ENCODE results near the gene PTPRN2.

The PTPRN2 gene

GRCh38 chr7:157652954-157653826 is 934.4 kb downstream of the PTPRN2 start:
- no peak for DNase-seq (ENCODE audit: low read depth in 2 of 2)

DNA sequence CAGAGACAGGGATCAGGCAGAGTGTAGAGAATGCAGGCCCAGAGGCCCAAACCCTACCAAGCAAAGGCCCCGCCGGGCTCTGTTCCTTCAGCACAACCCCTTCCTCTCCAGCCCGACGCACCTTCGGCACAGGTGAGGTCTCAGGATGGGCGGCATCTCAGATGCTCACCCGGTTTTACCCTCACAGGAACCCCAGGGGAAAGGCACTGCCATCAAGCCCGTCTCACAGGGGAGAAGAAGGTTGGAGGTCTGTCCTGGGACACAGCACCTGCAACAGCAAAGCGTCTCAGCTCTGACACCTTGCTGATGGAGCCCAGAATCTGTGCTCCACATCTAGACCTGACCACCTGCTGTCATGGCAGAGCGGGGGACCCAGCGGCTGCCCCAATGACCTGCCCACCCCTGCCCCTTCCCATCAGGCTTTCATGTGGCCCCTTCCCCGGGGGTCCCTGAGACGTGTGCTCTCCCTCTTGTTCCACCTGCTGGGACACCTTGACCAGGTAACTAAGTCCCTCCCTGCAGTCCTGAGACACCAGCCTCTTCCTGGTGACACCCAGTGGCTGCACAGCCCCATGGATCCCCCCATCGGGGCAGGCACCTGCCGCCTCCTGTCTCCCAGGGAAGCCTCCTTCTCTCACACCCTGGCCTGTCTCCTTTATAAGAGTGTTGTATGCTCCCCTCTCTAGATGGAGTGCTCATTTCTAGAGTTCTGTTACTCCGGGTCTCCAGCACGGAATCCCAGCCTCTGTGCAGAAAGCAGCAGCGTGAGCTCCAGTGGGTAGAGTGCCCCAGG is 935.3 kb downstream of the PTPRN2 start:
- DNase-seq (ENCODE audit: low read depth in 2 of 2) = no peak

- no peak for DNase-seq (ENCODE audit: low read depth in 2 of 2)
Observed at GRCh38 chr7:157651366-157652160, 936.1 kb downstream of the PTPRN2 start.

DNA sequence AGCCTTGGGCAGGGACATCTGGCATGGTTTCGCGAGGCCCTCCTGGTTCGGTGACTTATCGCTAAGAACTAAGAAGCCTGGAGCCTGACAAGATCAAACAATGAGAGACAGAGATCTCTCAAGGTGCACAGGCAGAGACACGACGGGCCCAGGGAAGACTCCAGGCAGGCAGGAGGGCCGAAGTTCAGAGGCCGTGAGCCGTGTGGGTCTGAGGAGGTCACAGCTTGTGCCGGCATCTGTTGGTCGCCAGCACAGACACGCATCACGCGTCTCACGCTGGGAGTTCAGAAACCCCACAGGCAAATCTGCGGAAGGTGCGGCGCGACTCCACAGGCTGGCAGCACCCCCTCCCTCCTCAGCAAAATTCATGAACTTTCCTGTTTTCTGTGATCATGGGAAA is 936.8 kb downstream of the PTPRN2 start:
- DNase-seq (ENCODE audit: low read depth in 2 of 2) = no peak

- DNase-seq (ENCODE audit: low read depth in 2 of 2) = no peak
Observed at GRCh38 chr7:157650131-157650631, 937.4 kb downstream of the PTPRN2 start.

DNA sequence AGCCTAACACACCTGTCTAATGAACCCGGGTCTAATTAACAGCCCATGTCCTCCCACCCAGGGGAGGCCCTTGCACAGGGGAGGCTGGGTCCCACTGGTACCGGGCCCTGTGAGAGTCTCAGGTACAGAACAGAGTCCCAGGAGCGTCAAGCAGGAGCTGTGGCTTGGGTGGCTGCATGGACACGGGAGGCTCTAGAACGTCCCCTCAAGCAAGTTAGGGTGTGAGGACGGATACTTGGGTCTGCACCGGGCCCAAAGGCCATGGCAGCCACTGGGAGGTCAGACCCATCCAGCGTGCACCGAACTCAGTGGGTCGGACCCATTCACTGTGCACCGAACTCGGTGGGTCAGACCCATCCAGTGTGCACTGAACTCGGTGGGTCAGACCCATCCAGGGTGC is 941.1 kb downstream of the PTPRN2 start:
- DNase-seq (ENCODE audit: low read depth in 2 of 2) = no peak

DNA sequence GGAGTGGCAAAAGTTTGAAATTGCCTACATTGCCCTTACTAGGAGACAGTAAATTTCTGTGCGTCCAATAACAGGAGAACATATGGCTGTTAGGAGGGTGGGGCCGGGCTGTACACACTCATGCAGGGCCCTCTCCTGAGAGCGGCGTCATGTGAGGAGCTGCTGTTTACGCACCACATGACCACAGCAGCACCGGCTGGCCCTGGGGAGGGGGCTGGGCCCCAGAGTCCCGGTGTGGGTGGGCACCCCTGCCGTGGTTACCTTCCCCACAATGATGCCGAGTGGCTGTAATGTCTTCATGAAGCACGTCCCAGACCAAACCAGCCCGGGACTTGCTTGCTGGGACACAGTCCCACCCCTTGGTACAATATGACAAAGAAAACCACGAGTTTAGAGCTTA is 942.1 kb downstream of the PTPRN2 start:
- no peak for DNase-seq (ENCODE audit: low read depth in 2 of 2)

- no peak for DNase-seq (ENCODE audit: low read depth in 2 of 2)
Observed at GRCh38 chr7:157644946-157645345, 942.7 kb downstream of the PTPRN2 start.

- DNase-seq (ENCODE audit: low read depth in 2 of 2) = no peak
Observed at GRCh38 chr7:157643525-157643970, 944.1 kb downstream of the PTPRN2 start.

DNA sequence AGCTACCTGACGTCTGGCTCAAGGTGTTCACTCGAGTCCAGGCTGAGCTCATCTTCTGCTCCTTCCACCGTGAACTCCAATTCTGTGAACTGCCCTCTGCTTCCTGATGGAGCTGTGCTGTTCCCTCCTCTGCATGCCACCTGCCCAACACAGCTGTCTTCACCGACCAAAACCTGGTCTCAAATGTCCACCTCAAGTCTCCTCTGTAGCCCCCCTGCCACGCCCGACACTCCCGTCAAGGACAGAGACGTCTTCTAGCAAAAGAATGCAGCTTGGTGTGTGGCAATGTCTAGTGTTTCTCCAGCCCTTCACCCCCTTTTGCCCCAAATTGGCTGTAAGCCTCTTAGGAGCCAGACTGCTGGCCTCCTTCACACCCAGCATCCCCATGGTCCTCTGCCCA is 945.8 kb downstream of the PTPRN2 start:
- no peak for DNase-seq (ENCODE audit: low read depth in 2 of 2)

DNA sequence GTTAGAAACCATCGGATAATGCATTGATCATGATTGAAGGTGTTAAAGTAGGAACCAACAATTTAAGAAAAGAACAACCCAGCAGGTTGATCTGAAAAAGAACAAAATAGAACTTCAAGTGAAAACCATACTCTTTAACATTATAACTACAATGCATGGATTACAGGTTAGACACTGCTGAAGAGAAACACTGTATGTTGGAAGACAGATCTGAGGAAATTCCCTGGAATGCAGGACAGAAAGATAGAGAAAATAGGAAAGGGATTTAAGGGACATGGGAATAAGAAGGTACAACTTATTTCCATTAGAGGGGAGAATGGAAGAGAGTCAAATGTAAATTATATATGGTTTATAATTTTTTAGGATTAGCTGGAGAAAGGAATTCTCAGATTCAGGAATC is 947.5 kb downstream of the PTPRN2 start:
- DNase-seq (ENCODE audit: low read depth in 2 of 2) = no peak

GRCh38 chr7:157638563-157638962 is 949.1 kb downstream of the PTPRN2 start:
- no peak for DNase-seq (ENCODE audit: low read depth in 2 of 2)

GRCh38 chr7:157637216-157637949 is 950.2 kb downstream of the PTPRN2 start:
- DNase-seq (ENCODE audit: low read depth in 2 of 2) = no peak

DNA sequence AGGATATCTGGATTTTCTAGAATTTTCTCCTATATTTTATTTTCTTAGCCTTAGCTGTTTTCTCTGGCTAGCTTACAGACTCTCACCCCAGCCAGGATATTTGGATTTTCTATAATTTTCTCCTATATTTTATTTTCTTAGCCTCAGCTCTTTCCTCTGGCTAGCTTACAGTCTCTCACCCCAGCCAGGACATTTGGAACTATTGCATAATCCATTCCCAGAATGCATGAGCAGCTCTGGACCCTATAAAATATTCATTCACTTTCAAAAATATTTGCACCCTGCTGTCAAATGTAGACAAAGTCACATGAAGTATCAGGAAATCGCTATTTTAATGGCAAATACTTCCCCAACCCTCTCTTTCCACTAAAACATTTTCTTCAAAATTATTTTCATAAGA is 952.0 kb downstream of the PTPRN2 start:
- DNase-seq (ENCODE audit: low read depth in 2 of 2) = no peak

DNA sequence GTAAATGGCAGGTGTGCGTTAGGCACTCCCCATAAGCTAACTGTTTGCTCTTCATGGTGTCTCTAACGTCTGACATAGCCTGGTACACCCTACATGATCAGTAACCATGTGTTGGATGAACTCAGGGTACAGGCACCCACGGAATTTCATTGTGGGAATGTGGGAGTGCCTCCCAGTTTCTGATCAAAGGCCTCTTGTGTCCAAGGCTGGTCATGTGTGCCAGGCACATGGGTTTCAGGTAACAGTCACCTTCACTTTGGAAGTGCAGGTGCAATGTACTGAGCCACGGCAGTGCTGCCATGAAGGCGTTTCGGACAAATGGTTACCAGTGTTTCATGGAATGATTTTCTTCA is 952.5 kb downstream of the PTPRN2 start:
- DNase-seq (ENCODE audit: low read depth in 2 of 2) = no peak

DNA sequence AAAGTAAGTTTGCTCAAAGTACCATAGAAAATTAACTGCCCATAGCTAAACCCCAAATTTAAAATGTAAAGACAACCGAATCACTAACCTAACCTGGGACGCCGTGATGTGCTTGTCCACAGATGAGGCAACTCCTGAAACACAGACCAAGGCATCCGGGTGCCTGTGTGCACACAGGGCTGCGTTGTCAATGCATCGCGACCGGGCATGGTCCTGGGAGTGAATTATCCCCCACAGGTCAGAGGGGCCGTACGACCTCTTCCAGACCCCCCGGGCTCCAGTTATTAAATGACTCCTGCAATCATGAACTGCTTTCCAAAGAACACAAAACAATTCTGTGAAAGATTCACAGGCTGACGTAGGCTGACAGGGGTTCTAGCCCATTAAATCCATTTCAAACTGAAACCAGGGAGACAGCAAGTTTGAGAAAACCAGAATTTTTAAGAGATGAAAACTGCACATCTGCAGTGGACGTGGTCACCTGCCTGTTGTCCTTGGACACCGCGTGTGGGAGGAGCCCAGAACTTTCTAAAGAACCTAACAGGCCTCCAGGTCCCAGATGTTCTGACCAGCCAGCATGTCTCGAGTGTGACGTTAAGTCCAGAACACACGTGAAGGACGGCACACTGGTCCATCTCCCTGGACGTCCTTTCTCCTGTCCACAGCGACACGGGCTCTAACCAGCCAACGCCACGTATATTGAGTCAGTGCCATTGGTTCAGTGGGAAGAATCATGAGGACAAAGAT is 953.0 kb downstream of the PTPRN2 start:
- DNase-seq (ENCODE audit: low read depth in 2 of 2) = no peak

- DNase-seq (ENCODE audit: low read depth in 2 of 2) = no peak
Observed at GRCh38 chr7:157633465-157634185, 954.0 kb downstream of the PTPRN2 start.

GRCh38 chr7:157630301-157630853 is 957.2 kb downstream of the PTPRN2 start:
- no peak for DNase-seq (ENCODE audit: low read depth in 2 of 2)

- DNase-seq (ENCODE audit: low read depth in 2 of 2) = no peak
Observed at GRCh38 chr7:157628456-157628855, 959.2 kb downstream of the PTPRN2 start.

GRCh38 chr7:157627646-157628045 is 960.0 kb downstream of the PTPRN2 start:
- DNase-seq (ENCODE audit: low read depth in 2 of 2) = no peak

Measured in stimulated activated CD8-positive, alpha-beta memory T cell treated with anti-CD3 and anti-CD28 coated beads, Interleukin-7, amount 100 ng/mL, for 1 hour (primary cell).